GM13977 (cell line): ENCODE data around the gene PPP2R2D.

Experiments
- DNase-seq: peaks from one replicate; pipeline ENCODE4 v3.0.0; 2012; ENCODE audit warnings: low spot score
- CTCF ChIP-seq: IDR thresholded peaks from 2 replicates; pipeline ENCODE4 v1.5.1; 2012; ENCODE audit warnings: mild to moderate bottlenecking, control low read depth; ENCODE audit not compliant: insufficient read depth; ENCODE audit errors: extremely low read depth, missing control alignments
- in situ Hi-C: fragments of 300-500 bp; cut with MboI; formaldehyde crosslinking; loops from one replicate; pipeline ENCODE4 v1.12.0; 2022; ENCODE audit warnings: low sequenced_read_pairs, low pct_unique_long_range_greater_than_20kb, mixed read lengths, inconsistent platforms; ENCODE audit not compliant: unreplicated experiment

The PPP2R2D gene

DNA sequence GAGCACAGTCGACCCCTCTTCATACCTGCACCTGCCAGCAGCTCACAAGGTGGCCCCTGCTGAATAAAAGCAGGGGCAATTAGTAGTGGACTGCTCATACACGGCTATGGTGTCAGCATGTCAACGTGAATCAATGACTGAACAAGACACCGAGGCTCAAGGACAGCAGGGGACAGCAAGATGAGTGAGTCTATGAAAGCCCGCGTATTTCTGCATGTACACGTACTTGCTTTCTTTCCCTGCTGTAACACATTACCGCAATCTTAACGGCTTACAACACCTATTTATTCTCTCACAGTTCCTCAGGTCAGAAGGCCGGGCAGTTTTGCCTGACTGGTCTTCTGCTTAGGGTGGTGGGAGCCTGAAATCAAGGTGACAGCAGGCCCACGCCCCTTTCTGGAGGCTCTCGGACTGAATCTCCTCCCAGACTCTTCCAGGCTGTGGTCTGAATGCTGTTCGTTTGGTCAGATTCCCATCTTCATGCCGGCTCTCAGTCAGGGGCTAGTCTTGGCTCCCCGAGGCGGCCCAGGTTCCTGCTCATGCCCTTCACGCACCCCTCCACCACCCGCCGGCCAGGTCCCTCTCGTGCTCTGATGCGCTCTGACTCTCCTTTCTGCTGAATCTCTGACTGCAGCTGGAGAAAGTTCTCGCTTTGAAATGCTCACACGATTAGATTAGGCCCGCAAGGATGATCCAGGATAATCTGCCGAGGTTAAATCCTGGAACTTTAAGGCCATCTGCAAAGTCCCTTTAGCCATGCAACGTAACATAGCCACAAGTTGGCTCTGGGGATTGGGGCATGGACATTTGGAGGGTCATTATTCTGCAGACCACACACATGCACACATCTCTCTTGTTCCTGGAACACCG lies 7.8 kb upstream of the PPP2R2D start:
- in situ Hi-C loops = loop anchor here (25.0 kb wide), 2 partner anchors 244 to 1706 kb away; no protein-coding TSS in a partner anchor
- no peak for TF ChIP-seq CTCF

DNA sequence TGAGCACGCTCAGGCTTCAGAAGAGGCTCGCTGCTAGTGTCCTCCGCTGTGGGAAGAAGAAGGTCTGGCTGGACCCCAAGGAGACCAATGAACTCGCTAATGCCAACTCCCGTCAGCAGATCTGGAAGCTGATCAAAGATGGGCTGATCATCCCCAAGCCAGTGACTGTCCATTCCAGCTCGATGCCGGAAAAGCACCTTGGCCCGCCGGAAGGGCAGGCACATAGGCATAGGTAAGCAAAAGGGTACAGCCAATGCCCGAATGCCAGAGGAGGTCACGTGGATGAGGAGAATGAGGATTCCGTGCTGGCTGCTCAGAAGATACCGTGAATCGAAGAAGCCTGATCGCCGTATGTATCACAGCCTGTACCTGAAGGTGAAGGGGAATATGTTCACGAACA lies 5.7 kb upstream of the PPP2R2D start:
- in situ Hi-C loops = loop anchor here (25.0 kb wide), 2 partner anchors 242 to 1708 kb away; no protein-coding TSS in a partner anchor
- DNase-seq = no peak
- no peak for TF ChIP-seq CTCF

More for the DNA sequence above, 7.8 kb upstream of the PPP2R2D start:
- DNase-seq = no peak

GRCh38 chr10:131896403-131896802 lies 4.4 kb upstream of the PPP2R2D start:
- TF ChIP-seq CTCF = no peak
- no peak for DNase-seq
- in situ Hi-C loops = loop anchor here (25.0 kb wide), 2 partner anchors 241 to 1709 kb away; no protein-coding TSS in a partner anchor

- no peak for TF ChIP-seq CTCF
- DNase-seq = no peak
- in situ Hi-C loops = loop anchor here (25.0 kb wide), 2 partner anchors 240 to 1710 kb away; no protein-coding TSS in a partner anchor
These were observed 3.4 kb upstream of the PPP2R2D start for GRCh38 chr10:131897297-131897899.

DNA sequence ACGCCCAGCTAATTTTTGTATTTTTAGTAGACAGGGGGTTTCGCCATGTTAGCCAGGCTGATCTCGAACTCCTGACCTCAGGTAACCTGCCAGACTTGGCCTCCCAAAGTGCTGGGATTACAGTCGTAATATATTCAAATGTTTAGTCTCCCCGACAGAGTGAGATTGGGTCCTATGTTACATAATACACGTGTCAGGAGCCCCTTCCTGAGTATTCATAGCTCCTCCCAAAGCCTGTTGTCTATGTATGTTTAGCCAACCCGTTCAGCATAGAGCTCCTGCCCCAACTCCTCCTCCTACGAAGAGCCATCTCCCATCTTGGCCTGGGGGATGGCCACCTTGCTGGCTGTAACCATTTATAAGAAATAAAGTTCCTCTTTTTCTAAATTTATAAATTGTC lies 2.7 kb upstream of the PPP2R2D start:
- TF ChIP-seq CTCF = no peak
- in situ Hi-C loops = loop anchor here (25.0 kb wide), 2 partner anchors 239 to 1711 kb away; no protein-coding TSS in a partner anchor
- no peak for DNase-seq

DNA sequence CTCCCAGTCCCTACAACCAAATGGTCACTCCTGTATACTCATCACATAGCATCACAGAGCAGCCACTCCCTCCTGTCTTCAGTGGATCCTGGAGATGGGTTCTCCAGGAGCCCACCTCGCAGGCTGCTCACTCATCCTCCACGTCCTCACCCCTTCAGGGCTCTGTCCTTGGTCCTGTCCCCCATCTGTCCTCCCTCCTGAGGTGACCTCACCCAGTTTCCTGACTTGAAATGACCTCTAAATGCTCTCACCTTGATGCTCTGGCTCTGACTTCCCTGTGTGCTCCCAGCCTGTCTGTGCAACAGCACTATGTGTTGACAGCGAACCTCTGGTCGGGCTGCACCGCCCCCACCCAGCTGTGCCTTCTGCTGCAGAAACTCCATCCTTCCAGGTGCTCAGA lies 2.1 kb upstream of the PPP2R2D start:
- in situ Hi-C loops = loop anchor here (25.0 kb wide), 2 partner anchors 239 to 1711 kb away; no protein-coding TSS in a partner anchor
- DNase-seq = no peak
- TF ChIP-seq CTCF = no peak
